CD14-positive monocyte (primary cell): ENCODE results near the gene RPS25. TPM values are rescaled to one million over a fixed set of nuclear protein-coding genes. Genes with fewer than 3 reads are reported as not detected.

Source experiments
- DNase-seq, 3 donors: peaks; one replicate each; pipeline ENCODE4 v3.0.0-alpha.2; 2011 to 2022
- H2AFZ ChIP-seq: 2 replicates; pipeline ENCODE4 v1.6.0; 2012; ENCODE audit warnings: mild to moderate bottlenecking, low read depth, low read length, inconsistent platforms; ENCODE audit not compliant: insufficient read depth, poor library complexity, severe bottlenecking
- H3K27ac ChIP-seq, 2 donors: 1 replicate in 1 of 2; 2 replicates in 1 of 2; pipeline ENCODE4 v1.5.1; 2012 to 2013; ENCODE audit warnings: low read length in 2 of 2, control low read depth in 1 of 2, inconsistent platforms in 1 of 2, low read depth in 1 of 2, mild to moderate bottlenecking in 1 of 2
- H3K27me3 ChIP-seq, 2 donors: one replicate each; pipeline versions ENCODE4 v1.6.0 to v1.6.1; 2011 to 2013; ENCODE audit warnings: low read length in 2 of 2; ENCODE audit not compliant: control insufficient read depth in 2 of 2, insufficient read depth in 2 of 2
- H3K36me3 ChIP-seq, 2 donors: replicated peaks in 1 of 2; 1 replicate in 1 of 2; 2 replicates in 1 of 2; pipeline versions ENCODE4 v1.5.1 to v1.6.1; 2012 to 2013; ENCODE audit warnings: low read length in 2 of 2, control low read depth in 1 of 2, inconsistent platforms in 1 of 2, mild to moderate bottlenecking in 1 of 2; ENCODE audit not compliant: insufficient read depth in 2 of 2, control insufficient read depth in 1 of 2
- H3K4me1 ChIP-seq, 2 donors: 1 replicate in 1 of 2; 2 replicates in 1 of 2; pipeline versions ENCODE4 v1.5.1 to v1.6.1; 2012 to 2013; ENCODE audit warnings: low read length in 2 of 2, control low read depth in 1 of 2, inconsistent platforms in 1 of 2, mild to moderate bottlenecking in 1 of 2, moderate library complexity in 1 of 2; ENCODE audit not compliant: insufficient read depth in 2 of 2, control insufficient read depth in 1 of 2
- H3K4me2 ChIP-seq: replicated peaks from 2 replicates; pipeline ENCODE3; 2012; ENCODE audit warnings: low read length, moderate library complexity, mild to moderate bottlenecking; ENCODE audit not compliant: poor library complexity, severe bottlenecking; ENCODE audit errors: extremely low read depth
- H3K4me3 ChIP-seq, 3 experiments: fragments of 200-600 bp in 1 of 3; sonication (generic) in 1 of 3; replicated peaks in 1 of 3; 1 replicate in 2 of 3; 2 replicates in 1 of 3; pipeline ENCODE4 v1.5.1; 2011 to 2013; ENCODE audit warnings: low read length in 3 of 3, mild to moderate bottlenecking in 3 of 3, control low read depth in 2 of 3, low read depth in 2 of 3, inconsistent platforms in 1 of 3, moderate library complexity in 1 of 3
- H3K79me2 ChIP-seq: 2 replicates; pipeline ENCODE4 v1.6.0; 2012; ENCODE audit warnings: mild to moderate bottlenecking, control low read depth, inconsistent platforms, low read length, moderate library complexity; ENCODE audit not compliant: insufficient read depth
- H3K9ac ChIP-seq: 2 replicates; pipeline ENCODE4 v1.6.0; 2017; ENCODE audit warnings: low read length, mild to moderate bottlenecking; ENCODE audit not compliant: insufficient read depth, poor library complexity, severe bottlenecking
- H3K9me3 ChIP-seq, 2 donors: replicated peaks in 1 of 2; 1 replicate in 1 of 2; 2 replicates in 1 of 2; pipeline versions ENCODE4 v1.5.1 to v1.6.1; 2012 to 2013; ENCODE audit warnings: low read length in 2 of 2, control low read depth in 1 of 2; ENCODE audit not compliant: control insufficient read depth in 1 of 2, insufficient read depth in 1 of 2
- H4K20me1 ChIP-seq: 2 replicates; pipeline ENCODE4 v1.6.0; 2012; ENCODE audit warnings: mild to moderate bottlenecking, low read length, control low read depth, moderate library complexity; ENCODE audit not compliant: insufficient read depth
- H3K27ac Mint-ChIP-seq, 7 donors: one replicate each; pipeline ENCODE4 v1.8.0; 2020; ENCODE audit warnings: mild to moderate bottlenecking in 7 of 7, mixed read lengths in 7 of 7, moderate library complexity in 6 of 7, inconsistent platforms in 2 of 7
- H3K27me3 Mint-ChIP-seq, 3 donors: one replicate each; pipeline ENCODE4 v1.8.0; 2021 to 2022; ENCODE audit warnings: low read depth in 3 of 3, mild to moderate bottlenecking in 3 of 3, mixed read lengths in 3 of 3, moderate library complexity in 3 of 3, inconsistent platforms in 1 of 3
- H3K36me3 Mint-ChIP-seq, 2 donors: one replicate each; pipeline ENCODE4 v1.8.0; 2020; ENCODE audit warnings: mixed read lengths in 2 of 2, inconsistent platforms in 1 of 2, mild to moderate bottlenecking in 1 of 2
- H3K4me1 Mint-ChIP-seq: one replicate; pipeline ENCODE4 v1.8.0; 2020; ENCODE audit warnings: mild to moderate bottlenecking, mixed read lengths
- H3K4me3 Mint-ChIP-seq, 2 donors: one replicate each; pipeline ENCODE4 v1.8.0; 2020; ENCODE audit warnings: mild to moderate bottlenecking in 2 of 2, mixed read lengths in 2 of 2, moderate library complexity in 1 of 2
- H3K9me3 Mint-ChIP-seq, 7 donors: one replicate each; pipeline ENCODE4 v1.8.0; 2020 to 2022; ENCODE audit warnings: mixed read lengths in 7 of 7, mild to moderate bottlenecking in 6 of 7, moderate library complexity in 6 of 7, inconsistent platforms in 2 of 7
- WGBS: methylation state at CpG from one replicate; pipeline ENCODE4 v1.1.5; 2013; ENCODE audit warnings: missing lambda C conversion rate; ENCODE audit not compliant: insufficient coverage; 5-methylcytosine and 5-hydroxymethylcytosine counted together
- intact Hi-C, 2 donors: fragments of 100-400 bp; cut with micrococcal nuclease; formaldehyde crosslinking; loops; one replicate each; pipeline versions ENCODE4 v1.15.0 to v1.15.1; 2023
- polyA plus RNA-seq, 3 donors: library from polyadenylated mRNA; depleted of rRNA in 1 of 3; unstranded in 2 of 3; stranded (reverse) in 1 of 3; fragments of 300-500 nt in 2 of 3; fragments of >200 nt in 1 of 3; fragmentation: Illumina TruSeq in 2 of 3; gene quantifications; 1 replicate in 2 of 3; 2 replicates in 1 of 3; pipeline ENCODE4 v1.2.3, GENCODE V29; 2012 to 2021
- TF ChIP-seq, protein P1 (sequence below): fragments of 200-600 bp; IDR thresholded peaks from one replicate; pipeline ENCODE4 v1.8.0; 2022; ENCODE audit warnings: antibody characterized with exemption, mild to moderate bottlenecking

Gene RPS25
- polyA plus RNA-seq, 3 donors = 1,137 to 1,336 (median 1,264) TPM

DNA sequence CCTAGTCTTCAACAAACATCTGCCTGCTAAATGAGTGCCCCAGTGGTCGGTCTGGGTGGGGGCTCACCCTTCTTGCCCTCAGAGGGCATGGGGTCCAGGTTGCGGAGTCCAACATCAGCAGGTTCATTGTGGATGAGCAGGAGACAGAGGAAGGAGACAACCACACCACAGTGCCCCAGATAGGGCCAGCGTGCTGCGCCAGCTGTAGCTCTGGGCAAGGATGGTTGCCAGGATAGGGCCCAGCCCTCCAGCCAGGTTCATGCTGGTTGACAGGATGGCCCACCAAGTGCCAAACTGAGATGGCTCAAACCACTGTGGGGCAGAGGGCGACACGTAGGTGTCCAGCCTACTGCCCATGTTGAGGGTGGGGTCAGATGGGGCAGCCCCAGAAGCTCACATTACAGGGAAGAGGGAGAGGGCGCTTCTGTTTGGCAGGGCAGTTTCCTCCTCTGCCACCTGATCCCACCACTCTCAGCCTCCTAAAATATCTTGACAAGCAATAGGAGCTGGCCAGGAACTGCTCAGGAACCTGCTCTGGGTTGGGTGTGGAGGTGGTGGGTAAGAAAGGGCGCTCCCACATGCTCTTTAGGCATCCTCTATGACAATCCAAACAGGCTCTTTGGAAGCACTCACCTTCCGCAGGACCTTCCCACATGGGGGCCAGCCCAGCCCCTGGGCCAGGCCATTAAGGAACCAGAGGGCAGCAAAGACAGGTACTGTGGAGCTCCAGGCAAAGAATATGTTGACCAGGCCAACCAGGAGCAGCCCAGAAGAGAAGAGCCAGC lies 9.6 kb upstream of the RPS25 start:
- no peaks in the 10 kb centered on the region for H3K27me3 Mint-ChIP-seq
- no peak overlapping the region for H3K4me3 ChIP-seq
- no peak for DNase-seq
- H3K4me1 Mint-ChIP-seq = peaks cover 16% of the 10 kb centered on the region
- peaks cover 26 to 38% of the 10 kb centered on the region in 2 donors for H3K36me3 ChIP-seq
- no peak overlapping the region for H3K27ac ChIP-seq
- intact Hi-C loops = no loop called here
- H3K27ac Mint-ChIP-seq = no peak overlapping the region
- H3K4me3 Mint-ChIP-seq = no peak overlapping the region
- H4K20me1 ChIP-seq = no peaks in the 10 kb centered on the region
- WGBS = 98% methylated on average over 5 of the region's 9 CpGs
- H3K9me3 Mint-ChIP-seq = no peaks in the 10 kb centered on the region
- TF ChIP-seq, protein P1, sequence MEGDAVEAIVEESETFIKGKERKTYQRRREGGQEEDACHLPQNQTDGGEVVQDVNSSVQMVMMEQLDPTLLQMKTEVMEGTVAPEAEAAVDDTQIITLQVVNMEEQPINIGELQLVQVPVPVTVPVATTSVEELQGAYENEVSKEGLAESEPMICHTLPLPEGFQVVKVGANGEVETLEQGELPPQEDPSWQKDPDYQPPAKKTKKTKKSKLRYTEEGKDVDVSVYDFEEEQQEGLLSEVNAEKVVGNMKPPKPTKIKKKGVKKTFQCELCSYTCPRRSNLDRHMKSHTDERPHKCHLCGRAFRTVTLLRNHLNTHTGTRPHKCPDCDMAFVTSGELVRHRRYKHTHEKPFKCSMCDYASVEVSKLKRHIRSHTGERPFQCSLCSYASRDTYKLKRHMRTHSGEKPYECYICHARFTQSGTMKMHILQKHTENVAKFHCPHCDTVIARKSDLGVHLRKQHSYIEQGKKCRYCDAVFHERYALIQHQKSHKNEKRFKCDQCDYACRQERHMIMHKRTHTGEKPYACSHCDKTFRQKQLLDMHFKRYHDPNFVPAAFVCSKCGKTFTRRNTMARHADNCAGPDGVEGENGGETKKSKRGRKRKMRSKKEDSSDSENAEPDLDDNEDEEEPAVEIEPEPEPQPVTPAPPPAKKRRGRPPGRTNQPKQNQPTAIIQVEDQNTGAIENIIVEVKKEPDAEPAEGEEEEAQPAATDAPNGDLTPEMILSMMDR = no peak
- H3K27me3 ChIP-seq = no peaks in the 10 kb centered on the region
- H3K9me3 ChIP-seq = no peaks in the 10 kb centered on the region
- peaks cover 8 to 15% of the 10 kb centered on the region in 2 donors for H3K4me1 ChIP-seq
- H3K4me2 ChIP-seq = no peak overlapping the region
- H2AFZ ChIP-seq = no peak overlapping the region
- peaks cover 9% of the 10 kb centered on the region for H3K79me2 ChIP-seq
- H3K36me3 Mint-ChIP-seq = peaks cover 34 to 39% of the 10 kb centered on the region in 2 donors
- no peak overlapping the region for H3K9ac ChIP-seq

DNA sequence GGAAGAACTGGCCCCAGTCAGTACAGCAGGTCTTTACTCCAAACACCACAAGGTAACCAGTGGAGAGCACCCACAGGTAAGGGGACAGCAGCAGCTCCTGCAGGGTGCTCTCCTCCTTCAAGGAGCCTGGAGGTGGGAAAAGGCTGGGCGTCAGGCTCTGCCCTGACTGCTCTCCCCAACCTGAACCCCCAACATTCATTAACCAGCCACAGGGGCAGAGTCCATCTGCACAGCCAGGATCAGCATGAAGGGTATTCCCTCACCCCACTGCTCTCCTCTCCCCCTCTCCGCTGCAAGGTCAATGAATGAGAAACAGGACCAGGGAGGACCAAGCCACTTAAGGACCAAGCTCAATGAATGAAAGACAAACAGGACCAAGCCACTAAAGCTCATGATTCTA lies 8.8 kb upstream of the RPS25 start:
- H3K4me3 Mint-ChIP-seq = no peak overlapping the region
- DNase-seq = no peak
- H3K9me3 Mint-ChIP-seq = no peaks in the 10 kb centered on the region
- intact Hi-C loops = no loop called here
- TF ChIP-seq, protein P1 = no peak
- no peak overlapping the region for H3K4me3 ChIP-seq
- H3K9me3 ChIP-seq = no peaks in the 10 kb centered on the region
- H3K36me3 ChIP-seq = peaks cover 33 to 46% of the 10 kb centered on the region in 2 donors
- peaks cover 16% of the 10 kb centered on the region for H3K4me1 Mint-ChIP-seq
- peak overlapping the region in 1 of 7 donors; percentile 57 for H3K27ac Mint-ChIP-seq
- H3K27ac ChIP-seq = no peak overlapping the region
- peaks cover 8 to 15% of the 10 kb centered on the region in 2 donors for H3K4me1 ChIP-seq
- peaks cover 9% of the 10 kb centered on the region for H3K79me2 ChIP-seq
- H3K27me3 Mint-ChIP-seq = no peaks in the 10 kb centered on the region
- H4K20me1 ChIP-seq = no peaks in the 10 kb centered on the region
- H3K4me2 ChIP-seq = no peak overlapping the region
- H3K9ac ChIP-seq = no peak overlapping the region
- peaks cover 41 to 47% of the 10 kb centered on the region in 2 donors for H3K36me3 Mint-ChIP-seq
- no peaks in the 10 kb centered on the region for H3K27me3 ChIP-seq
- no peak overlapping the region for H2AFZ ChIP-seq
- 83% methylated on average over 1 of the region's 2 CpGs for WGBS
